Retinal pigment epithelial cell (primary cell): Measurements from ENCODE around the gene ZNF407.

Experiments used
- DNase-seq: peaks from one replicate; pipeline ENCODE4 v3.0.0-alpha.2; 2010; ENCODE audit warnings: low read depth
- H3K4me3 ChIP-seq: 2 replicates; pipeline ENCODE4 v1.5.1; 2011; ENCODE audit warnings: mild to moderate bottlenecking, low read length, control low read depth, moderate library complexity
- TF ChIP-seq, protein P1 (sequence below): conservative IDR thresholded peaks from 2 replicates; pipeline ENCODE4 v1.5.1; 2011; ENCODE audit warnings: low read depth, low read length, control low read depth, inconsistent platforms

The ZNF407 gene

GRCh38 chr18:74597662-74598349 lies at the start of gene ZNF407:
ZNF407 (plus strand) TSS chr18:74597870; CDS start chr18:74631020, 33,150 bp downstream.
- peak within 1 kb of the TSS; percentile 96 for H3K4me3 ChIP-seq
- peak; percentile 67 for DNase-seq
- TF ChIP-seq, protein P1, sequence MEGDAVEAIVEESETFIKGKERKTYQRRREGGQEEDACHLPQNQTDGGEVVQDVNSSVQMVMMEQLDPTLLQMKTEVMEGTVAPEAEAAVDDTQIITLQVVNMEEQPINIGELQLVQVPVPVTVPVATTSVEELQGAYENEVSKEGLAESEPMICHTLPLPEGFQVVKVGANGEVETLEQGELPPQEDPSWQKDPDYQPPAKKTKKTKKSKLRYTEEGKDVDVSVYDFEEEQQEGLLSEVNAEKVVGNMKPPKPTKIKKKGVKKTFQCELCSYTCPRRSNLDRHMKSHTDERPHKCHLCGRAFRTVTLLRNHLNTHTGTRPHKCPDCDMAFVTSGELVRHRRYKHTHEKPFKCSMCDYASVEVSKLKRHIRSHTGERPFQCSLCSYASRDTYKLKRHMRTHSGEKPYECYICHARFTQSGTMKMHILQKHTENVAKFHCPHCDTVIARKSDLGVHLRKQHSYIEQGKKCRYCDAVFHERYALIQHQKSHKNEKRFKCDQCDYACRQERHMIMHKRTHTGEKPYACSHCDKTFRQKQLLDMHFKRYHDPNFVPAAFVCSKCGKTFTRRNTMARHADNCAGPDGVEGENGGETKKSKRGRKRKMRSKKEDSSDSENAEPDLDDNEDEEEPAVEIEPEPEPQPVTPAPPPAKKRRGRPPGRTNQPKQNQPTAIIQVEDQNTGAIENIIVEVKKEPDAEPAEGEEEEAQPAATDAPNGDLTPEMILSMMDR, result no peak

DNA sequence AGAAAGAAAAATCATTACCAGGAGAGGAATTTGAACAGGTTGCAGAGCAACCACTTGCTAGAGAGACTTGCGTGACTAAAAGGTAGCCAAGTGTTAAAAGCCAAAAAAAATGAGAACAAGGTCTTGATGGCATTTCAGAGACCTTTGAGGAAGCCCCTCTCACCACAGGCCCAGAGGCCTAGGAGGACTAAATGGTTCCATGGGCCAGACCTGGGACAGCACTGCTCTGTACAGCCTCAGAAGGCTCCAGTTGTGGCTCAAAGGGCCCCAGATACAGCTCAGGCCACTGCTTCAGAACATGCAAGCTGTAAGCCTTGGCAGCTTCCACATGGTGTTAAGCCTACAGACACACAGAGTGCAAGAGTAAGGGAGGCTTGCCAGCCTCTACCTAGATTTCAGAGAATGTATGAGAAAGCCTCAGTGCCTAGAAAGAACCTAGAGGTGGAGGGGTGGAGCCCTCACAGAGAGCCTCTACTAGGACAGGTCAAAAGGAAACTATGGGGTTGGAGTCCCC lies 48.0 kb upstream of the ZNF407 start:
- TF ChIP-seq, protein P1, result no peak
- H3K4me3 ChIP-seq, result no peak overlapping the region
- no peak for DNase-seq

GRCh38 chr18:74550886-74551285 lies 46.8 kb upstream of the ZNF407 start:
- H3K4me3 ChIP-seq, result no peak overlapping the region
- TF ChIP-seq, protein P1, result no peak
- DNase-seq, result no peak

GRCh38 chr18:74551452-74551851 lies 46.2 kb upstream of the ZNF407 start:
- H3K4me3 ChIP-seq, result no peak overlapping the region
- DNase-seq, result no peak
- TF ChIP-seq, protein P1, result no peak

DNA sequence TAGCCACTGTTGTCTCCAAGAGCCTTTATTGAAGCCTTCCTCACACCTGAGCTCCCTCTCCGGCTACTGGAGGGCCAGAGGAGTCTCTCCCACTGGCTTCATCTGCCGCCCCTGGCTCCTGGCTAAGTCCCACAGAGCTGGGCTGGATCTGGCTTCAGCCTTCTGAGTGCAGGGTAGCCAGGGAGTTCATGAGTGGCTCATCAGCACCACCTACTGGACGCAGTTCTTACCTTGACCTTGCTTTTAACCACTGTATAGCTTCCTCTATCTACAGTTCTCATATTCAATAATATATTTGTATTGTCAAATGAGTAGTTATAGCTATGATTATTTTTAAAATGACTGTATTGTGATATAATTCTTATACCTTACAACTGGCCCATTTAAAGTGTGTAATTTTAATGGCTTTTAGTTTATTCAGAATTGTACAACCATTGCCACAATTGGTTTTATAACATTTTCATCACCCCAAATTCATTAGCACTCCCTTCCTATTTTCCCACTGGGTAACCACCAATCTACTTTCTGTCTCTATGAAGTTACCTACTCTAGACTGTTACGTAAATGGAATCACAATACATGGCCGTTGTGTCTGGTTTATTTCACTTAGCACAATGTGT lies 45.6 kb upstream of the ZNF407 start:
- TF ChIP-seq, protein P1, result peak; percentile 86
- H3K4me3 ChIP-seq, result no peak overlapping the region
- DNase-seq, result peak; percentile 47

DNA sequence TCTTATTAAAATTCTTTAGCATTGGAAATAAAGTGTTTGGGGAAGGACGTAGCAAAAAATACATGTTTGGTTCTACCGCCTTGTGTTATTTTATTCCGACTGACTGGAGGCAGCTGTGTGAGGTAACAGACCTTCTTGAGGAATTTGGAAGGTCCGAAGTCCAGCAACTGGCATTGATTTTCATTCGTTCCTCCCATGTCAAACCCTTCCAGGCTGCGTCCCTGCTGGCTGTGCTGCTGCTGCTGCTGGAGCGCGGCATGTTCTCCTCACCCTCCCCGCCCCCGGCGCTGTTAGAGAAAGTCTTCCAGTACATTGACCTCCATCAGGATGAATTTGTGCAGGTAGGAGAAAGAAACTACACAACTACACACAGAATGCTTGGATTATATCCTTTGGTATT lies 41.5 kb upstream of the ZNF407 start:
- TF ChIP-seq, protein P1, result no peak
- no peak overlapping the region for H3K4me3 ChIP-seq
- DNase-seq, result no peak

- TF ChIP-seq, protein P1, result no peak
Measured at GRCh38 chr18:74558096-74558495, 39.6 kb upstream of the ZNF407 start.

More at GRCh38 chr18:74558096-74558495, 39.6 kb upstream of the ZNF407 start:
- H3K4me3 ChIP-seq, result no peak overlapping the region
- no peak for DNase-seq
